HG03064 (cell line): ENCODE measurements around the gene IRS1.

ENCODE experiments used
- ATAC-seq: cut with Tn5 transposase; IDR thresholded peaks from one replicate; pipeline ENCODE4 v1.9.1; 2021; ENCODE audit warnings: low read depth; ENCODE audit not compliant: unreplicated experiment

Gene IRS1

DNA sequence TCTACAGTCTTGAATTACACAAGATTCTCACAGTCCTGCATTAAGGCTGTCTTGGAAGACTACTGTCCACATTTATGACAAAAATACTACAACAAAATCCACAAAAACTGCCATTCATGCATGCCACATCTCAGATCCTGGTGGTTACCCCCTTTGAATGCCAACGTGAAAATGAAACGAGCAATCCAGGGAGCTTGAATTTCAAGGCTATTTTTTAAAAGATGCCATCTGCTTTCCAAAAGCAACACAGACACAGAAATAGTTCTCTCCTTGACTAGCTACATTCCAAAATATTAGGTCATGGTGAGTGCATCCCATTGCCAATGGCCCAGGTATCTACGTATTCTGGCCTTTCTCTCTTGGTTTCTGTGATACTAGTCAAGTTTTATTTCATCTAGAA, 36.3 kb downstream of the IRS1 start:
- ATAC-seq: no peak

DNA sequence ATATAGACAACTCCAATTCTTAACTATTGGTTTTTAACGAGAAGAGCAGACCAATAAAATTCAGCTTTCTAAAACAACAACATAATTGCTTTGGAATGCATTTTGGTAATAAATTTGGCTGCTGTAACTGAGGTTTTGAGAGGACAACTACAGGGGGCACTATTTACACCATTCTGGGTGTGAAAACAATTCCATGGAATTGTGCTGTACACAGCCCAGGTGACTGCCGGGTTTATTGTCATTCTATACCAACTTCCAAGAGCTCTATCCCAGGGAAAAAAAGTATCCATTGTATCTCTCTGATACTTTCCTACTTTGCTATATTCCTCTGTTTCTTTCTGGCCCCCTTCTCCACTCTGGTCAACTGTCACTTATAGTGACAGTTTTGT, 38.4 kb downstream of the IRS1 start:
- ATAC-seq: no peak

GRCh38 chr2:226760412-226761194, 39.0 kb downstream of the IRS1 start:
- ATAC-seq: no peak

DNA sequence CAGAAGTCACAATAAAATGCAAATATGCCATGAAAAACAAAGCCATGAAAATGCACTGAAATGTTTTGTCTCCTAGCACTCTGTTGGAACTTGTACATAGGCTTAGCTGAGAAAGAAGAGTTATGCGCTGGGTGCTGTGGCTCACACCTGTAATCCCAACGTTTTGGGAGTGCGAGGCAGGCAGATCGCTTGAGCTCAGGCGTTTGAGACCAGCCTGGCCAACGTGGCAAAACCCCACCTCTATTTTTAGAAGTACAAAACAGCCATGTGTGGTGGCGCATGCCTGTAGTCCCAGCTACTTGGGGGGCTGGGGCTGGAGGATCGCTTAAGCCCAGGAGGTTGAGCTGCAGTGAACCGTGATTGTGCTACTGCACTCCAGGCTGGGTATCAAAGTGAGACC, 39.9 kb downstream of the IRS1 start:
- ATAC-seq: no peak

DNA sequence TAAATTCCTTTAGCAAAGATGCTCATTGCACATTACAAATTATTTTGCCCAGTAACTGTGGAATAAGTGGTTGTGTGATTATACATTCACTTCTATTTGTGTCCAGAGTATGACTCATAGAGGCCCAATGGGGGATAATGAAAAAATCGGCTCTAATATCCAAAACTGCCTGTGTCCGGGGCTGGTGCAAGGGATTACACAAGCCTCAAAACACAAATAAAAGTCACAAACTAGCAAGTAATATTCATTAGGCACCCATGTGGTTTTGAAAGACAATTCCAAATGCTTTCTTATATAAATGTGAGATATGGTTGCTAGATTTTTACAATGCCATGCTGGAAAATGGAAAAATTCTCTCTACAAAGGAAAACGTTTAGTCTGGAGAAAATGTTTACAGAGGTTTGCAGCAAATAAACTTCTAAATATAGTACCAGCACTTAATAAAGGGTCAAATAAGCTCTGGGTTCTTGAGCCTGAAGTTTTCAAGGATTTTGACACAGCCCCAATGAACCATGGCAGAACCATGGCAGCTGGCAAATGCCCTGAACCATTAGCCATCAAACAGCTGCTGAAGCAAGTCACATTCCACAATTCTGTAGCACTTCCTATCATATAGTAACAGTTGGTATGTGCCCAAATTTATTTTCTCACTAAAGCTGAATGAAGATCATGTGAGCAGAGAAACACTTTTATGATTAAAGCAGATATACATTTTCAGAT, 40.5 kb downstream of the IRS1 start:
- ATAC-seq: no peak

DNA sequence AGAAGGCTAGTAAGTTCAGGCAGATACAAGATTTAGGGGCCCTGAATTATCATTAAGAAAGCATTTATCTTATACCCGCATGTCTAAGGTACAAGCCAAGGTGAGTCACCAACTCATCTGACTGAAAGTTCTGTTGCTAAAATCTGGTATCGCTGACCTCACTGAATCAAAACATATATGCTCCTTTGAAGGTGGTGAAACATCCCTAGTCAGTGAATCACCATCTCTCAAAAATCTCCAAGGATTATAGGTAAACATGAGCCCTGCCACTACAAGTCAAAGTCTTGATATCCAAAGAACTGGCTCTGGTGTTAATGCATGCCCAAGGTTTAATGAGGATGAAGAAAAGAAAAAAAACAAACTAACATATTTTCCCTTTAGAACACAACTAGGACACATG, 43.5 kb downstream of the IRS1 start:
- no peak for ATAC-seq

GRCh38 chr2:226755631-226756030, 44.0 kb downstream of the IRS1 start:
- no peak for ATAC-seq

DNA sequence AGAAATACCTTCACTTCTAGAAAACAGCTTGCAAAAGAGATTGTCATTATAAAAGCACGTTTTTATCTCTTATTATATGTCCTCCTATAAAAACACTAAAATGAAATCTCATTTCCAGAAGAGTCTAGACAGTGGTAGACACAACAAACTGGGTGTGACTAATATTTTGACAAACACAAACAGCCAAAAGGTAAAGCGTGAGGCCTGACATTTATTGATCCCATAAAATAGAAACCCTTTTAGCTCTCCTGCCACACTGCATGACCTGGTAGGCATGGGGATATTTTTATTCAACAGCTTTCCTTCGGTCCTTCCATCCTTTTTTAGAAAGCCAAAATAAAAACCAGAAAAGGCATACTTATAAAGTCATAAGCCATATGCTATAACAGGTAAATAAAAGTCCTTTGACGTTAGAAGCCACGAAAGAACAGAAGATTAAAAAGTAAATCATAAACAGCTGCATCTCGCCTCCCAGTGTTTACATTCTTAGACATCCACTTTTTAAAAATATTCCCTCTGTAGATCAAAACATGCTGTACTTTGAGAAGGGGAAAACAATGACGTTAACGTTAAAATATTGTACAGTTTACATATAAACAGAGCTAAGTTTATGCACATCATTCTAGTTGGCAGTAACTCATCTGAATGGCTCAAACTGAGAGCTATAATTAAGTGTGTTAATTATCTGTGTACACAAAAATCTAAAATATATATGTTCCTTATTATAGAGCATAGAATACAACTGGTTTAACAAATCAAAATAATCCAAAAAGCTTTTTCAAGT, 44.6 kb downstream of the IRS1 start:
- no peak for ATAC-seq

DNA sequence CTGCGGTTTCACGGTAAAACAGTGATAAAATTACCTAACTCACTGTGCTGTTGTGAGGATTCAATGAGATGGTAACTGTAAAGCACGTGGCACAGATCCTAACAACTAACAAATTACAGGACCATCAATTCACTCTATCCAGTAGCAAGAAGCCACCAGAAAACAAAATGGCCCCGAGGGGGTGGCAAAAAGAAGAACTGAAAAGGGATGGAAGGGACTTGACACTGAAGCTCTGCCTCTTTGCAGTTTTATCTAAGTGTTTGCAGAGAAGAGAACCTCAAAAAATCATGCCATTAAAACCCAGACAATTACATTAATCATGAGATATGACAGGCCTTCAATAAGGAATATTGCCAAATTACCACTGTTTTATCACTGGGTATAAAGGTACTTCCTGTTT, 46.7 kb downstream of the IRS1 start:
- no peak for ATAC-seq

GRCh38 chr2:226747288-226747687, 52.3 kb downstream of the IRS1 start:
- ATAC-seq: no peak

DNA sequence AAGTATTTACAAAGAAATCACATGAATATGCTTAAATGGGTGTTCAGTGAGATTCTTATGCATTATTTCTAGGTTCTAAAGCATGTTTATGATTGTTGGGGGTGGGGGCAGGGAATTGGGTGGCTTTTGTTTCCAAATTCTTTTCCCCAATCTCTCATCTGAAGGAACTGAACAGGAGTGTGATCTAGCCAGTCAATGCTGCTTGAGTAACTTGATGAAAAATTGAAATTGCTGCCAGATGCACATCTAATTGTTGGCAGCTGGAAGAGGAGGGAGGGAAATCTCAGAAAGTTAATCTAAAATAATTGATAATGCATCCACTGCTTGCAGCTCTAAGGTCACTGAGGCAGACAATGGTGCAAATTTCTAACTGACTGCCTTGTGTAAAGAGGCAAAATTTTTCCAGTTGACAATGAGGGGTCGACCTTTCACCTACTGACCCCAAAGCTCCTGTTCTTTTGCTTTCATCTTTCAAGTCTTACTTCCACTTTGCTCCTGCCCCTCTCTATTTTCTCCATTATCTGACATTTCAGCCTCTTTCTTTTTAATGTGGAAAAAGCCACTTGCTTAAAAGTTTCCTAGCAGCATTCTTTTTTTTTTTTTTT, 53.3 kb downstream of the IRS1 start:
- no peak for ATAC-seq

GRCh38 chr2:226743915-226744314, 55.7 kb downstream of the IRS1 start:
- no peak for ATAC-seq

GRCh38 chr2:226742347-226742746, 57.3 kb downstream of the IRS1 start:
- no peak for ATAC-seq

GRCh38 chr2:226740039-226740648, 59.5 kb downstream of the IRS1 start:
- no peak for ATAC-seq

DNA sequence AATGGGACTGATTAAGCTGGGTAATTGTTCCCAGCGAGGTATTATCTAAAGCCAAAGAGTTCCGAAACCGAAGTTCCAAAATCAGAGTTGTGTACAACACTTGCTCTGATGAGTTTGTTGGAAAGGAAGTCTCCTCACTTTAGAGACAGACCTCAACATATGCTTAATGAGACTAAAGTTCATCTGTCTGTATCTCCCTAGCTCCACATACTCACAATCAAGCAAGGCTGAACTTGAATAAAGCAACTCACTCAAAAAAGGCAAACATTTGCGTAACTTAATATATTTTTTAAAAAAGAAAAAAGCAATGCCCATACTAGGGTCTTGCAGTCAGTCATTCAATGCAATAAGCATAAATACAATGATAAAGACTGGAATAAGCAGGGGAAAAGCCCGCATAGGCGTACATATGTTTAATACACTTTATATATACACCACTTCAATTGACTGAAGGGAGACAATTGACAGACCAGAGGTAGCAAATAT, 60.0 kb downstream of the IRS1 start:
- ATAC-seq: no peak

DNA sequence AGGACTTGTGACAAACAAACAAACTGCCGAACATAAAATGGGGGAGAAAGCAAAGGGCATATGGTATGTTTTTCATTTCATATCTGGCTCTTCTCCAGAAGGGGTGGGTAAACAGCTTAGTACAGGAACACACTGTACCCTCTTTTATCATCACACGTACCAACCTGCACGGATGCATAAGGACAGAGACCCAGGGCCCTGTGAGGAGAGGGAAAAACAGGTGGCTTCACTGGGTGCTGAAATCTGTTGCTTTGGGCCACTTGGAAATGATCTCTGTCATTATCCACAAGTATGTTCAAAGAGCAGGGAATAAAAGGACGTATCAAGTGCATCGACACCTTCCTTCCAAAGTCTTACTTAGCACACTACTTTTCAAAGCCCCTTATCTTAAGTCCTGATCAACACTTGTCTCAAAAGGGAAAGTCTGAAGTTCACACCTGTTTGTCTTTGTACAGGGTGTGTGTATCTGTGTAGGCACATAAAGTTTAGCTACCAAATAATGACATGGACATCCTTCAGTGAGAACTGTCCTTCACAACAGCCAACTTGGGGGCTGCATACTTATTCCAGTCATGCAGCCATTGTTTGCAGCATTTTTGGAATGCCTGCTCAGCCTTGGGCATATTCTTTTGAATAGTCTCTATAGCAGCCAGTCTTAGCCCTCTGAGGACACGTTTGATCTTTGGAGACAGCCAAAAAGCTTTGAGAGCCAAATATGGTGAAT, 60.6 kb downstream of the IRS1 start:
- no peak for ATAC-seq

DNA sequence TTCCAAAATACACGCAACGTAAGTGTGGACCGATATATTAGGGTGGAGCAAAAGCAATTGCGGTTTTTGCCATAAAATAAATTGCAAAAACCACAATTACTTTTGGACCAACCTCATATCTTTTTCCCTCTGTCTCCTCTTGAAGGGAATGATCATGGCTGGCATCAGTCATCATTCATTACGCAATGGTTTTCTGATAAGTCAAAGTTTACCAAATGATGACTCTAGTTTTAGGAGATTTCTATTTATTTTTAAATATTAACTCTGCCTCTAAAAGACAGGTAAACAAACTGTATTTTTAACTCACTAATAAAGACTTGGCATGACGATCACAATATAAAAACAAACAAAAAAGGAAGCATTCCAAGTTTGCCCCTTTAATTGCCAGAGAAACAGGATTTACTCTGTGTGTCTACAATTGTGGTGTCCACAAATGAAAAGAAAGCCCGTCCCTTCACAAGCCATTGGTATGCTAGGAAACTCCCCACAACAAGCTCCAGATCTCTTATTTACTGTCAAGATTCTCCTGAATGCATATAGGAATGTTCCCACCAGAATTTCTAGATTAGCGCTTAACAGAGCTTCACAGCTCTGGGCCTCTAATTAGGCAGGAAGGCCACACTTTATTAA, 61.3 kb downstream of the IRS1 start:
- no peak for ATAC-seq

DNA sequence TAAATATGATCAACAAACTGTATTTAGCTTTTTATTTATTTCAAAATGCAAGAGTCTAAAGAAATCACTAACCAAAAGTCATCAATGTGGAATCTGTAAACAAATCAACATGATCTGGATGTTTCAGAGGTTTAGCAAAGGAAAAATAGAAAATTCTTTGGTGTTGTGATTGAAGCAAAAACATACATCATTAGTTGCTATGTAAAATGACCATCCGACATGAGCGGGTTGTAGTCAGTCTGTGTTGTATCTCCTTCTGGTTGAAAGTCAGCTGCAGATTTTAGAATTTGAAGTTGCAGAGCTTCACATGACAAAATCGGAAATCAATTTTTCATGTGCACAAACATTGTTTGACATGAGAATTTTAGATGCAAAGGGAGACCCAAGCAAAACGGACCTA, 63.2 kb downstream of the IRS1 start:
- no peak for ATAC-seq

DNA sequence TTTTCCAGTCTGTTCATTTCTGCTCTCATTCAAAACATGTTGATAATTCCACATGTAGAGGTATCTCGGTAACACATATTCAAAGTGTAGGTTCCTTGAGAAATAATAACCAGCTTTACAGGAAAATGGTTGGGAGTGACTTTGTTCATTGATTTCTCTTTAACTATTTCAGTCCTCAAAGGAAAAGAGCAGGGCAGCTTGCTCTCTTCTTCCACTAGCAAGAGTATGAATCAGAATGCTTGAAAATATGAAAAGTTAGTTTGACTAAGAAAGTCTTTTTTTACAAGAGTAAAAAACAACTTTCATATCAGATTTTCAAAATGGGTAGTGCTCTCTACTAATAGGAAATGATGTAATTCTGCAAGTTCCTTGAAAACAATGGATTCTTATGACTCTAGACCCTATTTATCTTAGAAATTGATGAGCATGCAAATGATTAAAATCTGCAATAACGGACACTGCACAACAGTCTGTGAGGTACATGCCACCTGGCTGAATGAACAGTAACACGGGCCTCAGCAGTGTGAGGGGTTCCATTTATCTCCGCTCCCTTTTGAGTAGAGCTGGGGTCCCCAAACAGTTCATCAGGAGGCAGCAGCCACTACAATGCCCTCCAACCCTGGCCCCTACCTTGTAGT, 65.6 kb downstream of the IRS1 start:
- no peak for ATAC-seq
